Stomach (tissue), 4 donors: ENCODE results near the gene SLC5A10.

ENCODE experiments used
- CTCF ChIP-seq, 7 experiments: fragments of 450-650 bp in 4 of 7; fragments of 200-600 bp in 3 of 7; sonication (generic) in 3 of 7; IDR thresholded peaks; one replicate each; pipeline ENCODE4 v1.5.1; 2016 to 2019; ENCODE audit warnings: antibody characterized with exemption in 7 of 7, control low read depth in 2 of 7, mild to moderate bottlenecking in 1 of 7
- POLR2A ChIP-seq, 4 donors: fragments of 450-650 bp; IDR thresholded peaks; one replicate each; pipeline ENCODE4 v1.6.1; 2016; ENCODE audit warnings: antibody characterized with exemption in 4 of 4, control low read depth in 2 of 4, mild to moderate bottlenecking in 1 of 4, moderate library complexity in 1 of 4
- POLR2AphosphoS5 ChIP-seq, 3 donors: sonication (generic); formaldehyde crosslinking; IDR thresholded peaks; one replicate each; pipeline ENCODE4 v1.6.1; 2016; ENCODE audit warnings: antibody characterized with exemption in 3 of 3

GRCh38 chr17:18961634-18962493, 9.9 kb downstream of the SLC5A10 start:
- TF ChIP-seq CTCF (IDR thresholded peaks at IDR 0.05) (no peak), POLR2A (IDR thresholded peaks at IDR 0.05) (no peak), POLR2AphosphoS5 (IDR thresholded peaks at IDR 0.05) (no peak)
